Memory B cell (primary cell): ENCODE data around the gene SORBS1.

Source experiments
- ATAC-seq: fragments of 150-1000 bp; cut with Tn5 transposase; 2 replicates; pipeline ENCODE4 v1.10.0; 2021; ENCODE audit warnings: low read depth, mild to moderate bottlenecking, moderate library complexity
- DNase-seq, 2 donors: peaks; one replicate each; pipeline ENCODE4 v3.0.0; 2022; ENCODE audit warnings: low spot score in 2 of 2
- H3K27ac Mint-ChIP-seq: one replicate; pipeline ENCODE4 v1.8.0; 2022; ENCODE audit warnings: mild to moderate bottlenecking, moderate library complexity, mixed read lengths
- H3K27me3 Mint-ChIP-seq: one replicate; pipeline ENCODE4 v1.8.0; 2022; ENCODE audit warnings: mixed read lengths
- H3K36me3 Mint-ChIP-seq: one replicate; pipeline ENCODE4 v1.8.0; 2022; ENCODE audit warnings: mild to moderate bottlenecking, mixed read lengths
- H3K4me1 Mint-ChIP-seq: one replicate; pipeline ENCODE4 v1.8.0; 2022; ENCODE audit warnings: mixed read lengths
- H3K4me3 Mint-ChIP-seq: one replicate; pipeline ENCODE4 v1.8.0; 2022; ENCODE audit warnings: mild to moderate bottlenecking, moderate library complexity, mixed read lengths
- H3K9me3 Mint-ChIP-seq: one replicate; pipeline ENCODE4 v1.8.0; 2022; ENCODE audit warnings: mixed read lengths

The SORBS1 gene

DNA sequence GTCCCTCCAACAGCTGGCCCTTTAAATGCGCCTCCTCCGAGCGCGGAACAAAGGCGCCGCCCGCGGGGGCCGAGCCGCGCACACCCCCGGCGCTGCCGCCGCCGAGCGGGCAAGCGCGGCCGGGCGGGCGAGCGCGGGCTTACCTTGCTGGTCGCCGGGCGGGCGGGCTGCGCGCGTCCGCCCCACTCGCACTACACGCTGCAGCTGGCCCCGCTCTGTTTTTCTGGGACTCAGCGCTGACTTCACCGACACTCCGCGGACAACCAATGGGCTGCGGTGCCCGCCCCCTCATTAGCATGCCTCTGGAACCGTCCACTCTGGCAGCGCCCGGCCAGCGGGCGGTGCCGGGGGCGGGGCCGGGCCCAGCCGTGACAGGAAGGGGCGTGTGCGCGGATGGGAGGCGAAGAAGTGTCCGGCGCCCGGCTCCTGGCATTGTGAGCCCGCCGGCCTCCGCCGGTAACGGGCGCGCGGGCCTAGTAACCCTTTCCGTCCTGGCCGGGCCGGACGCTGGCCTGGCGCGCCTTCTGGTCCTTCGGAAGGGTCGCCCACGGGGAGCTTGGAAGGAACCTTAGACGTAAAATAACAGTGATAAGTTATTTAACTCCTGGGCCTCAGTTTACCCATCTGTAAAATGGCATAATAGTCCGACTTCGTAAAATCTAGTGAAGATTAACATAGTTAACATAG lies at the start of gene SORBS1:
Gene SORBS1 (minus strand): TSS at position 195 of the 687 bp plus-strand sequence. CDS start 120,236 bp downstream, outside the sequence.
- peak within 1 kb of the TSS; percentile 58 for H3K27ac Mint-ChIP-seq
- H3K27me3 Mint-ChIP-seq, result peaks cover 4% of the 10 kb centered on the region
- no peaks in the 10 kb centered on the region for H3K36me3 Mint-ChIP-seq
- ATAC-seq (peak; percentile 94), DNase-seq (peak; percentile 63 to 72)
- H3K9me3 Mint-ChIP-seq, result no peaks in the 10 kb centered on the region
- H3K4me1 Mint-ChIP-seq, result peaks cover 4% of the 10 kb centered on the region
- peak within 1 kb of the TSS; percentile 97 for H3K4me3 Mint-ChIP-seq

DNA sequence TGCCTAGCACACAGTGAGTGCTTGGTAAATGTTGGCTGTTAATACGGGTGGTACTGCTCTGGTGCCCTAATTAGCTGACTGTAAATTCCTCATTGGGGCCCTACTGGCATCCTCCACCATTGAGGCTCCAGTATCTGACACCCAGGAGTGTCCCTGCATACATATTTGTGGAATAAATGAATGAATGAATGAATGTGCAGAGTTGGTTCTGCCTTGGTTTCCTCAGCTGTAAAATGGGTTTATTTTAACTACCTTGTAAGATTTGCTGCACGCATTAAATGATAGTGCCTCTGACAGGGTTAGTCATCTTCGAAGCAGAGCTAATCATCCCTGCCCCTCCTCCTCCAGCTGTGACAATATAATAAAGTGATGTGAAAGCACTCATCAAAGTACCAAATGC lies 49.6 kb upstream of the SORBS1 start:
- no peaks in the 10 kb centered on the region for H3K27me3 Mint-ChIP-seq
- H3K4me3 Mint-ChIP-seq, result no peak overlapping the region
- ATAC-seq (no peak), DNase-seq (no peak)
- no peaks in the 10 kb centered on the region for H3K4me1 Mint-ChIP-seq
- H3K27ac Mint-ChIP-seq, result no peak overlapping the region
- H3K9me3 Mint-ChIP-seq, result no peaks in the 10 kb centered on the region
- H3K36me3 Mint-ChIP-seq, result peaks cover 60% of the 10 kb centered on the region

DNA sequence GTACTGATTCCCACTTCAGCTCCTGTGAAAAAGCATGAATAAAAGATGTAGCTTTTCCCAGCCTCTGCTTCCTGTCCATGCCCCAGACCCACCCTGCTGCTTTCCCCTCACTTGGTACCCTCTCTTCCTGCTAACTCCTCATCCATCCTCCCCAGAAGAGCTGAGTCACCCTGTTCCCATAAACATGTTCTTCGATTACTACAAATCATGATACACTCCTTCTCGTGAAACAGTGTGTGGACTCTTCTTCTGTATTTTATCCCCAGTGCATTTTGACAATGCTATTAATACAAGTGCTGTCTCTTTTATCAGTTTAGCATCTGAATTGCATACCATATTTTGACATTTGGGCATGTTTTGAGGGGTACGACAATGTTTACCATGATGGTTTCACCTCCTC lies 45.8 kb upstream of the SORBS1 start:
- no peak for DNase-seq
- ATAC-seq, result no peak
- Mint-ChIP-seq H3K27ac (no peak overlapping the region), H3K4me1 (no peaks in the 10 kb centered on the region), H3K27me3 (no peaks in the 10 kb centered on the region), H3K36me3 (peaks cover 40% of the 10 kb centered on the region), H3K4me3 (no peak overlapping the region), H3K9me3 (no peaks in the 10 kb centered on the region)

- no peak overlapping the region for H3K4me3 Mint-ChIP-seq
- peaks cover 4% of the 10 kb centered on the region for H3K4me1 Mint-ChIP-seq
- H3K27me3 Mint-ChIP-seq, result no peaks in the 10 kb centered on the region
- peaks cover 29% of the 10 kb centered on the region for H3K36me3 Mint-ChIP-seq
- ATAC-seq (no peak), DNase-seq (no peak)
- no peak overlapping the region for H3K27ac Mint-ChIP-seq
- H3K9me3 Mint-ChIP-seq, result no peaks in the 10 kb centered on the region
Measured at GRCh38 chr10:95605163-95605562, 44.0 kb upstream of the SORBS1 start.

DNA sequence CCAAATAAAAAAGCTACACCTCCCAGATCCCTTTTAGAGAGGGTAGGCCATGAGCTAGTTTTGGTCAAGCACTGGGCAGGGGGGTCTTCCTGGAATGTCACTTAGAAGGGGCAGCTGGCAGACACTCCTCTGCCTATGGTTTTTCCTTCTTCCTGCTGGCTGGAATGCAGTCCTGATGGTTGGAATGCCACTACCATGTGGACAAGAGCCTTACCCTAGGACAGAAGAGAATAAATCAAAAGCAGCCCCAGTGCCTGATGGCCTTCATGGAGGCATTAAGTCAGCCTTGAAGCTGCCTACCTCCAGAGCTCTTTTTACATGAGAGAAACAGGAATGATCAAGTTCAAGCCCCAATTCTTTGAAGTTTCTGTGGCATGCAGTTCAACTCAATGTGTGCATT lies 43.5 kb upstream of the SORBS1 start:
- DNase-seq (no peak), ATAC-seq (no peak)
- peaks cover 4% of the 10 kb centered on the region for H3K4me1 Mint-ChIP-seq
- H3K36me3 Mint-ChIP-seq, result peaks cover 23% of the 10 kb centered on the region
- H3K4me3 Mint-ChIP-seq, result no peak overlapping the region
- H3K27ac Mint-ChIP-seq, result no peak overlapping the region
- H3K27me3 Mint-ChIP-seq, result no peaks in the 10 kb centered on the region
- H3K9me3 Mint-ChIP-seq, result no peaks in the 10 kb centered on the region

GRCh38 chr10:95602382-95602781 lies 41.2 kb upstream of the SORBS1 start:
- ATAC-seq, result no peak

DNA sequence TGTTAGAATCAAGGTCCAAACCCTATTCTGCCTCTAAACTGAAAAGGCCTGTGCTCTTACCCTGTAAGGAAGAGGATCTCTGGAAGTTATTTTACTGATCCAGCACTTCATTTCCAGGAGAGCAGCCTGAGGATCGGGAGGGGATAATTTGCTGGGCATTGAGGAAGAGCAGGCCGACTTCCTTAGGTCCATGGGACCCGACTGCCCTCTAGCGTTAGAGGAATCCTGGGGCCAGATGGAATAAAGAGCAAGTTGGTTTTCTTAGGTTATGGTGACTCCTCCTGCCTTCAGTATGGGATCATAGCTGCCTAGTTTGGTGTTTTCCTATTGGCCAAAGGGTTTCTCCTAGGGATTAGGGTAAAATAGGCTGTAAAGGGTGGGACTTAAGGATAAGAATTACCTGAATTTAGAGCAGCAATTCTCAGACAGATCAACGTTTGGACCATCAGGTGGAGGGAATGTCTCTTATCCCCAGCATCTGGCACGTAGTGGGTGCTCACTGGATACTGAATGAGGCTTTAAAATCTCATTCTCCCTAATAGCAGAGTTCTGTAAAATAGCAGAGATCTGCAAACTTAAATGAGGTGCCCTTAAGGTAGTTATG lies 40.0 kb upstream of the SORBS1 start:
- Mint-ChIP-seq H3K36me3 (peaks cover 5% of the 10 kb centered on the region), H3K4me3 (no peak overlapping the region), H3K9me3 (no peaks in the 10 kb centered on the region), H3K27me3 (no peaks in the 10 kb centered on the region), H3K4me1 (peaks cover 4% of the 10 kb centered on the region), H3K27ac (no peak overlapping the region)
- DNase-seq (peak; percentile 21 to 27), ATAC-seq (peak; percentile 55)

More at GRCh38 chr10:95602382-95602781, 41.2 kb upstream of the SORBS1 start:
- H3K36me3 Mint-ChIP-seq, result peaks cover 10% of the 10 kb centered on the region
- H3K4me1 Mint-ChIP-seq, result peaks cover 4% of the 10 kb centered on the region
- H3K27ac Mint-ChIP-seq, result no peak overlapping the region
- no peak for DNase-seq
- no peaks in the 10 kb centered on the region for H3K27me3 Mint-ChIP-seq
- no peak overlapping the region for H3K4me3 Mint-ChIP-seq
- H3K9me3 Mint-ChIP-seq, result no peaks in the 10 kb centered on the region

DNA sequence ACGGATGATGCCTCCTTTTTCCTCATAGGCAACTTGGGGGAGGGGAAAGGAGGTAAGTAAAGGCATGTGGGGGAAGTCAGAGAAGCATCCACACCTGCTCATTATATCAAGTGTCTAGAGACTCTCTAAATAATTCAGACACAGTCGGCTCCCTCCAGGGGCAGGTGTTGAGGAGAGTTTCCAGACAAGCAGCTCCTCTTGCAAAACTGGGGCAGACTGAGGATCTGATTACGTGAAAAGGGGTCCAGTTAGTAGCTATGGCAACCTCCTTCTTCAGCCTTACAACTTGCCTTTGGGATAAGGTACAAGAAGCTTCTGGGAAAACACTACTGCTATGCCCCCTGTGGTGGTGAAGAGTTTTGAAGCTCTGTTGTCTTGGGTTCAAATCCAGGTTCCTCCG lies 39.0 kb upstream of the SORBS1 start:
- Mint-ChIP-seq H3K27me3 (no peaks in the 10 kb centered on the region), H3K4me3 (no peak overlapping the region), H3K36me3 (no peaks in the 10 kb centered on the region), H3K9me3 (no peaks in the 10 kb centered on the region), H3K4me1 (peaks cover 4% of the 10 kb centered on the region), H3K27ac (no peak overlapping the region)
- DNase-seq (no peak), ATAC-seq (no peak)

- Mint-ChIP-seq H3K27me3 (peaks cover 4% of the 10 kb centered on the region), H3K4me3 (no peak overlapping the region), H3K36me3 (no peaks in the 10 kb centered on the region), H3K4me1 (peaks cover 4% of the 10 kb centered on the region), H3K27ac (no peak overlapping the region), H3K9me3 (no peaks in the 10 kb centered on the region)
- no peak for DNase-seq
- ATAC-seq, result no peak
Measured at GRCh38 chr10:95597788-95598187, 36.6 kb upstream of the SORBS1 start.

DNA sequence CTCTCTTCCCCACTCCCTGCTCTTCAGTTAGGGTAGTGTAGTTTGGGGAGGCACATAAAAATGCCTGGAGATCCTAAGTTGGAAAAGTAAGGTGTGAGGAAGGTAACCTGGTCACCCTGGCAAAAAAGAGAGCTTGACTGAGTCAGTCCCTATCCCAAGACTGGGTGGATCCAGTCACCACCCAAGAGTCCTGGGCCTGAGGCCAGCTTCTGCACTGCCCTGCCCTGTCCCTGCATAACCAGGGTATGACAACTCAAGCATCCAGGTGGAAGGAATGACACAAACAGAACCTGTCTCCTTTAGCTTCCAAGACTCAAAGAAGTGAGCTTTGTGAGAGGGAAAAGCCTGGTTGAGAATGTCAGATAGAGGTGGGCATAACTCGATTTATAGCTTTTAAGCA lies 26.9 kb upstream of the SORBS1 start:
- Mint-ChIP-seq H3K27ac (no peak overlapping the region), H3K4me3 (no peak overlapping the region), H3K36me3 (no peaks in the 10 kb centered on the region), H3K27me3 (peaks cover 9% of the 10 kb centered on the region), H3K4me1 (no peaks in the 10 kb centered on the region), H3K9me3 (no peaks in the 10 kb centered on the region)
- ATAC-seq (no peak), DNase-seq (no peak)

DNA sequence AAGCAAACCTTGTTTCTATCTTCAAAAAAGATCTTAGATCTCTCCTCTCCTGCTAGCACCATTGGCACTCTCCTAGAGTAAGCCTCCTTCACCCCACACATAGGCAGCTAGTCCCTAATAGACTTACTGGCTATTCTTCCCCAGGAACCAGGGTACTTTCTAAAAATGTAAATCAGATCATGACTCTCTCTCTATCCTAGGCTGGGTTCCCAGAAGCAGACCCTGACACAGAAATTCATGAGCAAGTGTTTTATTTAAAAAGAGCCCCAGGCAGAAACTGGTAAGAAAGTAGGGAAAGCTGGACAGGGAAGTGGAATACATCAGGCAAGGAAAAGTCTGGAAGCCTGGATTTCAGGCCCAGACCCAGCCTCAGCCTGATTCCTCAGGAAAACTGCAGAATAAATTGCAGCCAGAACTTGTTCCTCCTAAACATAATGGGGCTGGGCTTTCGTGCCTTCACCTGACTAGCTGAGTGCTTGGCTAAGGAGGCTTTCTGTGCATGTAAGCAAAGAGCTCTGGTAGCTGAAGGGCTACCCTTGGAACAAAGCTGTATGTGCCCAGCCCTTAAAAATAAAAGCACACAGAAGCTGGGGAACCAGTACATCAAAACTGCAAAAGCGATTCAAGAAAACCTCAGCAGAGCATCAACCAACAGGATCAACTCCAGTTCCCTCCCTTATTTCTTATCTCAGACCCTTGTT lies 18.8 kb upstream of the SORBS1 start:
- Mint-ChIP-seq H3K36me3 (no peaks in the 10 kb centered on the region), H3K27ac (no peak overlapping the region), H3K27me3 (peaks cover 11% of the 10 kb centered on the region), H3K4me1 (no peaks in the 10 kb centered on the region), H3K4me3 (no peak overlapping the region), H3K9me3 (no peaks in the 10 kb centered on the region)
- DNase-seq (no peak), ATAC-seq (no peak)

- Mint-ChIP-seq H3K4me3 (no peak overlapping the region), H3K9me3 (no peaks in the 10 kb centered on the region), H3K4me1 (no peaks in the 10 kb centered on the region), H3K36me3 (no peaks in the 10 kb centered on the region), H3K27ac (no peak overlapping the region), H3K27me3 (peaks cover 11% of the 10 kb centered on the region)
- ATAC-seq (no peak), DNase-seq (no peak)
Measured at GRCh38 chr10:95579292-95579691, 18.1 kb upstream of the SORBS1 start.

DNA sequence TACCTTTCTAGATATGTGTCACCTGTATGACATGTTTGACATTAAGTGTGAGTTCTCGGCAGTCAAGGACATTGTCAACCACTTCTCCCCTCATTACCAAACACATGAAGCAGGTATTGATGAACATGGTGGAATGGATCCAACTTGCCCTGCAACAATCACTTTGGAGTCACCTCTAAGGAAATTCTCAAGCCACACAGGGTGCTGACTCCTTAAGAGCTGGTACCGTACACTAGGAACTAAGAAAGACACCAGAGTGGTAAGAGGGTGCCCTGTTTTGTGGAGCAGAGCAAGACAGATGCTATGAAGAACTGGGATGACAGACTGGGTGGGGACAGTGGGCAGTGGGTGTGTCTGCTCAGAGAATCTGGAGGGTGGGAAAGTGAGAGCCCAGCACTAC lies 17.4 kb upstream of the SORBS1 start:
- no peak for ATAC-seq
- DNase-seq, result no peak
- Mint-ChIP-seq H3K9me3 (no peaks in the 10 kb centered on the region), H3K27ac (no peak overlapping the region), H3K4me3 (no peak overlapping the region), H3K4me1 (no peaks in the 10 kb centered on the region), H3K27me3 (peaks cover 11% of the 10 kb centered on the region), H3K36me3 (no peaks in the 10 kb centered on the region)

DNA sequence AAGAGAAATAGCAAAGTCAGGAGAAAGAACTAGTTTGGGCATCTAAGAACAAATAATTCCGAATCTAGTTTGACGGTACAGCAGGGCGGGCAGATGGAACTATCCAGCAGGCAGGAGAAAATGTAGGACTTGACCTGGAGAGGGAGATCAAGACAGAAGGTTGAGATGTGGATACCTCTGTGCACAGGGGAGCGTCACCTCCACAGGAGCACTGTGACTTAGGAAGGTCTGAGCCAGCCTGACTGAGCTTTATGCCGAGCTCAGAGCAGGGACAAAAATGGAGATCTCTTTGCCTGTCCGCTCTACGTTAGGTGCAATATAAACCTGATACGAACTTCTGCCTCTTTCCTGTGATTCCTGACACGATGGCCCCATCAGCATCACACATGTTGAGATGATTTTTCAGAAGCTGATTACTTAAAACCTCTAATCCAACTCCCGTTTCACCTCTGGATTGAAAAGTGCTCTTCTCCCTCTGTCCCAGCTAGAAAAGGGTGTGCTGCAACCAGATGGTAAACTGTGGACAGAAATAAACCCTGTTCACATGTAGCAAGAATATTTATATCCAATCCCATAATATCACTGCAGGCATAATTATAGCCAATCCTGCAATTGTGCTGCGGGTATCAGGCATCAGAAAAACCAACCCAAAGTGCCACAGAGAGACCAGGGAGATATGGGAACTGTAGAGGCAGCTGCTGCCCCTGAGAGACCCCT lies 13.6 kb upstream of the SORBS1 start:
- no peak overlapping the region for H3K4me3 Mint-ChIP-seq
- no peak for DNase-seq
- ATAC-seq, result no peak
- H3K27me3 Mint-ChIP-seq, result peaks cover 6% of the 10 kb centered on the region
- no peaks in the 10 kb centered on the region for H3K9me3 Mint-ChIP-seq
- no peaks in the 10 kb centered on the region for H3K4me1 Mint-ChIP-seq
- no peaks in the 10 kb centered on the region for H3K36me3 Mint-ChIP-seq
- H3K27ac Mint-ChIP-seq, result no peak overlapping the region
